BJ (cell line): ENCODE results near the gene ADTRP. TPM values are rescaled to one million over a fixed set of nuclear protein-coding genes. Genes with fewer than 3 reads are reported as not detected.

Source experiments
- CTCF ChIA-PET: fragments of 350-600 bp; formaldehyde crosslinking; extraction: SDS; loops from one replicate; lab custom pipeline; 2021; ENCODE audit warnings: antibody characterized with exemption, inconsistent platforms; lab: Yijun Ruan, JAX
- POLR2A ChIA-PET: fragments of 300-600 bp; sonication (Branson Sonifier 250); formaldehyde crosslinking; extraction: SDS; loops from one replicate; lab custom pipeline; 2021; ENCODE audit warnings: antibody characterized with exemption; lab: Charles Lee
- DNase-seq: peaks from one replicate; pipeline ENCODE4 v3.0.0-alpha.2; 2011; ENCODE audit warnings: low read depth
- H3K27me3 ChIP-seq: 2 replicates; pipeline ENCODE4 v1.6.0; 2011; ENCODE audit warnings: low read length; ENCODE audit not compliant: control insufficient read depth, insufficient read depth
- H3K36me3 ChIP-seq: 2 replicates; pipeline ENCODE4 v1.5.1; 2011; ENCODE audit warnings: low read length; ENCODE audit not compliant: control insufficient read depth, insufficient read depth
- H3K4me3 ChIP-seq: 2 replicates; pipeline ENCODE4 v1.5.1; 2011; ENCODE audit warnings: low read depth, mild to moderate bottlenecking, control low read depth, low read length
- polyA plus RNA-seq: library from polyadenylated mRNA; depleted of rRNA; stranded (reverse); fragments of >200 nt; gene quantifications from 2 replicates; pipeline ENCODE4 v1.2.3, GENCODE V29; 2011
- TF ChIP-seq, protein P1 (sequence below): IDR thresholded peaks from 2 replicates; pipeline ENCODE4 v1.5.1; 2011; ENCODE audit warnings: low read depth, mild to moderate bottlenecking, control low read depth, inconsistent platforms, low read length, moderate library complexity; ENCODE audit not compliant: insufficient read depth

The ADTRP gene
- polyA plus RNA-seq, 1 experiment: 0.58 TPM

- ChIA-PET POLR2A (no interaction called here), CTCF (no interaction called here)
- no peak overlapping the region for H3K4me3 ChIP-seq
- no peaks in the 10 kb centered on the region for H3K36me3 ChIP-seq
- TF ChIP-seq, protein P1, sequence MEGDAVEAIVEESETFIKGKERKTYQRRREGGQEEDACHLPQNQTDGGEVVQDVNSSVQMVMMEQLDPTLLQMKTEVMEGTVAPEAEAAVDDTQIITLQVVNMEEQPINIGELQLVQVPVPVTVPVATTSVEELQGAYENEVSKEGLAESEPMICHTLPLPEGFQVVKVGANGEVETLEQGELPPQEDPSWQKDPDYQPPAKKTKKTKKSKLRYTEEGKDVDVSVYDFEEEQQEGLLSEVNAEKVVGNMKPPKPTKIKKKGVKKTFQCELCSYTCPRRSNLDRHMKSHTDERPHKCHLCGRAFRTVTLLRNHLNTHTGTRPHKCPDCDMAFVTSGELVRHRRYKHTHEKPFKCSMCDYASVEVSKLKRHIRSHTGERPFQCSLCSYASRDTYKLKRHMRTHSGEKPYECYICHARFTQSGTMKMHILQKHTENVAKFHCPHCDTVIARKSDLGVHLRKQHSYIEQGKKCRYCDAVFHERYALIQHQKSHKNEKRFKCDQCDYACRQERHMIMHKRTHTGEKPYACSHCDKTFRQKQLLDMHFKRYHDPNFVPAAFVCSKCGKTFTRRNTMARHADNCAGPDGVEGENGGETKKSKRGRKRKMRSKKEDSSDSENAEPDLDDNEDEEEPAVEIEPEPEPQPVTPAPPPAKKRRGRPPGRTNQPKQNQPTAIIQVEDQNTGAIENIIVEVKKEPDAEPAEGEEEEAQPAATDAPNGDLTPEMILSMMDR: no peak
- no peak for DNase-seq
- H3K27me3 ChIP-seq: no peaks in the 10 kb centered on the region
Observed at GRCh38 chr6:11758878-11759277, 19.7 kb downstream of the ADTRP start.

GRCh38 chr6:11756726-11757125 lies 21.9 kb downstream of the ADTRP start:
- H3K4me3 ChIP-seq: no peak overlapping the region
- H3K36me3 ChIP-seq: no peaks in the 10 kb centered on the region
- no peak for DNase-seq
- CTCF ChIA-PET: no interaction called here
- H3K27me3 ChIP-seq: no peaks in the 10 kb centered on the region
- TF ChIP-seq, protein P1: no peak
- POLR2A ChIA-PET: no interaction called here

- TF ChIP-seq, protein P1: no peak
- ChIA-PET POLR2A (no interaction called here), CTCF (no interaction called here)
- Histone ChIP-seq H3K36me3 (no peaks in the 10 kb centered on the region), H3K4me3 (no peak overlapping the region), H3K27me3 (no peaks in the 10 kb centered on the region)
- DNase-seq: no peak
Observed at GRCh38 chr6:11756292-11756691, 22.3 kb downstream of the ADTRP start.

DNA sequence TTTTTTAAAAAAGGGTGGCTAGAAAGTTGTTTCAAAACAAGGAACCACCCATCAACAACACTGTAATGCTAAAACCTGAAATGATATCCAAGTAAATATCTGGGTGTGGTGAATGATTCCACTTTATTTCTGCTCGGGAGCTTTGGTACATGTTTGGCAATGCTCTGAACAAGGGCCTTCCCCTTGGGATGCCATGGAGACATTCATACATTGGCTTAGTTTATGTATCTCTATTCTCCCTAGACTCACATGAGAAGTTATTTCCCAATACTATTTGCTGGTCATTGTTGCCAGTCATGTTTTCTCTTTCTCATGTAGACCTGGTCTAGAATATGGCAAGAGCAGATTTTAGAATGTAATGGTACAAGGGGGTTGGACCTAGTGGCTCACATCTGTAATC lies 22.9 kb downstream of the ADTRP start:
- H3K4me3 ChIP-seq: no peak overlapping the region
- ChIA-PET POLR2A (no interaction called here), CTCF (no interaction called here)
- H3K27me3 ChIP-seq: no peaks in the 10 kb centered on the region
- DNase-seq: no peak
- H3K36me3 ChIP-seq: no peaks in the 10 kb centered on the region
- TF ChIP-seq, protein P1: no peak

- DNase-seq: no peak
- Histone ChIP-seq H3K27me3 (no peaks in the 10 kb centered on the region), H3K4me3 (no peak overlapping the region), H3K36me3 (no peaks in the 10 kb centered on the region)
- ChIA-PET POLR2A (no interaction called here), CTCF (interaction anchor here (1.0 kb wide), 2 partner anchors 9 to 18 kb away, joined by 4 to 5 read pairs; no protein-coding TSS in a partner anchor)
- TF ChIP-seq, protein P1: no peak
Observed at GRCh38 chr6:11754625-11755271, 23.9 kb downstream of the ADTRP start.
